CD4-positive, alpha-beta T cell treated with Interleukin-15 for 4 hours (primary cell): ENCODE data around the gene SFT2D2.

Experiments used
- DNase-seq: peaks from one replicate; pipeline ENCODE4 v3.0.0-alpha.2; 2020; ENCODE audit warnings: low spot score

Gene SFT2D2

DNA sequence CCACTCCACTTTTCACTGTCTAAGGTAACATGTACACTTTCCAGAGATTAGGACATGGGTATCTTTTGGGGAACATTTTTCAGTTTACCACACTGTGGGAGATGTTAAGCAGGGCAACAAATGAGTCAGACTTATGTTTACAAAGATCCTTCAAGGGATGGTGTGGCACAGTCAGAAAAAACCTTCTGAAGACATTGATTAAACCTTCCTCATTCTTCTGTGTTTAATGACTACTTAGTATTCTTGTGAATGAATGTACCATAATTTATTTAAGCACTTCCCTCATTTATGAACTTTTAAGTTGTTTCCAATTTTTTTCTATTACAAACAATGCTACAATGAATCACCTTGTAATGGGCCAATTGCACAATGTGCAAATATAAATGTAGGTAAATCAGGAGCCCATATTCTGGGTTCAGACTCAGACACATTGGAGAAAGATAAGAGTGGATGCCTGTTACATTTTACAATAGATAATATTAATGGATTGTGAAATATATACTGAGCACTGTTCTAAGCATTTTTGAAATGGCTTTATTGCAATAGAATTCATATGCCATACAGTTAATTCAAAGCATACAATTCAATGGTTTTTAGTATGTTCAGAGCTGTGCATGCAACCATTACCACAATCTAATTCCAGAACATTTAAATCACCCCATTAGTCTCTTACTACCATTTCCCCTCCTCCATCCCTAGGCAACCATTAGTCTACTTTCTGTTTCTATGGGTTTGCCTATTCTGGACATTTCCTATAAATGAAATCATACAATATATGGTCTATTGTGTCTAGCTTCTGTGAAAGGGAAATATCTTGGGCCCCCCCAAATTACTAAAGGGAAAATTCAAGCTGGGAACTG, 1.9 kb upstream of the SFT2D2 start:
- no peak for DNase-seq

DNA sequence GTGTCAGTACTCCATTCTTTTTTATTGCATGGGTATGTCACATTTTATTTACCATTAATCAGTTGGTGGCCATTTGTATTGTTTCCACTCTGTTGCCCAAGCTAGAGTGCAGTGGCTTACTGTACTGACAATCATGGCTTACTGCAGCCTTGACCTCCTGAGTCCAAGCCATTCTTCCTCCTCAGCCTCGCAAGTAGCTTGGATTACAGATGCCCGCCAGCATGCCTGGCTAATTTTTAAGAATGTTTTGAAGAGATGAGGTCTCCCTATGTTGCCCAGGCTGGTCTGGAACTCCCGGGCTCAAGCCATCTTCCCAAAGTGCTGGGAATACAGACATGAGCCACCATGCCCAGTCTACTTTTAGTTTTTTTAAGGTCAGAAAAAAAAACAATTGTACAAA, 813 bp upstream of the SFT2D2 start:
- no peak for DNase-seq

DNA sequence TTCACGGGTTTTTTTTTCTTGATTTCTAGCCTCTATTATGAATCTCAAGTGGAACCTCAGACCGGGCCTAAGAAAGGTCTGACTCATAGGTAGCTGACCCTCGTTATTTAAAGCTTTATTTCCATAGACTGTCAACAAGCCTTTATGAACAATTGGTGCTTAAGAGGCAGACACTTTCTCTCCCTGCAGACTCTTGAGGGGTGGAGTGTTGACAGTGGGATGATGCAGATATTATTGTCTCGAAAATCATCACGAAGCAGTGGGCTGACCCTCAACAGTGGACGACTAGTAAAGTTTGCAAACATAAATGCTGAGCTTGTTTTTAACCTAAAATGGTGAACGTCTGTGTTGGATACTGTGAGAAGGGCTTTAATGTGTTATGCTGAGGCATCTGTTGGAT, 1.8 kb downstream of the SFT2D2 start:
- DNase-seq, result no peak

DNA sequence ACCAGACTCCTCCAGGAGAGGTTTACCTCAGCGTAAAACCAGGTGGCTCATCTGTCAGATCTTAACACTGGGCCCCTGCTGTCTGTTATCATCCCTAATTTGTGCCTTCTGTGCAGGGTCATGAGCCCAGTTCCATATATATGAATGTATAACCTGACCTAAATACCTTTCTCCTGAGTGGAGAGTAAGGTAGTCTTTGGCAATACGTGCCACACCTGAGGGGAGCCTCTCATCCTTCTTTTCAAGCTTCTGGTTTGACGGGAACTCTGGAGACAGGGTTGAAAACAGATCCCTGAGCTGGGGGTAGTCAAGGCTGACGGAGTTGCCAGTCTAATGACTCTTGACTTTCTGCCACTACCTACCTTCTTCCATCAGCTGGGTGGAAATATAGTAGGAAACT, 4.1 kb downstream of the SFT2D2 start:
- no peak for DNase-seq

DNA sequence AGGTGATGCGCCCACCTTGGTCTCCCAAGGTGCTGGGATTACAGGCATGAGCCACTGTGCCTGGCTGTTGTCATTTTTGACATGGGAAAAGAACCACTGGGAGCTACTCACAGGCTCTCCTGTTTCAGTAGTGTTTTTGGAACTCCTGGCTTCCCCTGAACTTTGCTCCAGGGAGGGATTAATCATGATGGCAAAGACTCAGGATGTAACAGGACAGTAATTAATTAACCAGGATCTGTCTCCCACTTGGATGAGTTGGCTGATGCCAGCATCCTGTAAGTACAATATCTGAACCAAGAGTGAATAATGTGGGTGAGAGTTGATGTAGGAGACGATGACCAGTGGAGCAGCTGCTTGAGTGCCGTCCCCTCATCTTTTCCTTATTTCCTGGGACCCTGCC, 4.9 kb downstream of the SFT2D2 start:
- no peak for DNase-seq

DNA sequence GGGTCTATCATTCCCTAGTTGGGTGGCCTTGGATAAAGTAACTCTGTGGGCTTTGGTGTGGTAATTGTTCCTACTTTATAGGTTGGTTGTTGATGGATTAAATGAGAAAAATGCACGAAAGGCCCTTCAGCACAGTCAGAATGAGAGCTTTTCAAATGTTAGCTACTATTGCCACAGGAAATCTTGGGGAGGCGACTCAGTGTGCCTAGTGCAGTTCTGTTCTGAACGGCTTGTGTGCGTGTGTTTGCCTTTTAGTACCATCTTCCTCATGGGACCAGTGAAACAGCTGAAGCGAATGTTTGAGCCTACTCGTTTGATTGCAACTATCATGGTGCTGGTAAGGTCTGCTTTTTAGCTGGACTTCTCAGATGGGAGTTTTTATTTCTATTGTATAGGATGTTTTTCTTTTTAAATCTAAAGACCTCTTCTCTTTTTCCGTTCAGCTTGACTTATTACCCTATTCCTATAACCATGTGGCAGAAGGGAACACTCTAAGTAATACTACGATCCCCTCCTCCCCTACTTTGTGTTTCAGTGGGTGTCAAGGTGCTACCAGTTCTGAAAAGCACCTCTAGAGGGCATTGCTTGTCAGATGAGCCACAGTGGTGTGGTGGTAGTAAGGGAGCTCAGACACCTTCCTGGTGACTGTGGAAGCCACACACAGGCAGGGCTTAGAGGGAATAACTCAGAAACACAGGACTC, 9.2 kb downstream of the SFT2D2 start:
- peak; percentile 54 for DNase-seq

DNA sequence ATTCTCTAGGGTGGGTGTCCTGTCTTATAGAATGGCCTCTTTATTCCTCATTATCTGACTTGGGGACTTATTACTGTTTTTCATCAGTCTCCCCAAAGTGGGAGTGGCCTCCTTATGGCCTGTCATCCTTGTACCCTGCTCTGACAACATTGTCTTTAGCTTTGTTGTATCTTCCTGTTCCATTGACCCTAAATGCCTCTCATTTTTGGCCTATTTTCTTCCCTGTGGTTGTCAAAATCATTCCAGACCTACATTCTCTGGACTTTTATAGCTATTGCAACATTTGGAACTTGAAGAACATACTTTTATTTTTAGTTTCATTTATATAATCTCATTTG, 9.7 kb downstream of the SFT2D2 start:
- no peak for DNase-seq

DNA sequence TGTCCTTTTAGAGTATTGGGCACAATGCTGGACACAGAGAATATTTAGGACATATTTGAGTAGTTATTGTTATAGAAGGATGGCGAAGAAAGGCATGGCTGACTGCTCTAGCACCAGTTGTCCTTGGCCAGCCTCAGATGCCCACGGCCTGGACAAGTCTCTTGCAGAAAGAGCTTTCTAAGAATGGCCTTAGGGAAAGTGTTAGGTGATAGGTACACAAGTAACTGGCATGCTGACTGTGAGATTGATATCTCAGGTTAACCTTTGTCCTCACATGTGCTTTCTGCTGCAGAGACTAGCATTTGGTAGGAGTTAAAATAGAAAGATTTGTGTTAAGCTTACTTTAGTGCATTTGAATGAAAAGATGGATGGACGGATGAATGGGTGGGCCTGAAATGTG, 10.1 kb downstream of the SFT2D2 start:
- DNase-seq, result no peak

DNA sequence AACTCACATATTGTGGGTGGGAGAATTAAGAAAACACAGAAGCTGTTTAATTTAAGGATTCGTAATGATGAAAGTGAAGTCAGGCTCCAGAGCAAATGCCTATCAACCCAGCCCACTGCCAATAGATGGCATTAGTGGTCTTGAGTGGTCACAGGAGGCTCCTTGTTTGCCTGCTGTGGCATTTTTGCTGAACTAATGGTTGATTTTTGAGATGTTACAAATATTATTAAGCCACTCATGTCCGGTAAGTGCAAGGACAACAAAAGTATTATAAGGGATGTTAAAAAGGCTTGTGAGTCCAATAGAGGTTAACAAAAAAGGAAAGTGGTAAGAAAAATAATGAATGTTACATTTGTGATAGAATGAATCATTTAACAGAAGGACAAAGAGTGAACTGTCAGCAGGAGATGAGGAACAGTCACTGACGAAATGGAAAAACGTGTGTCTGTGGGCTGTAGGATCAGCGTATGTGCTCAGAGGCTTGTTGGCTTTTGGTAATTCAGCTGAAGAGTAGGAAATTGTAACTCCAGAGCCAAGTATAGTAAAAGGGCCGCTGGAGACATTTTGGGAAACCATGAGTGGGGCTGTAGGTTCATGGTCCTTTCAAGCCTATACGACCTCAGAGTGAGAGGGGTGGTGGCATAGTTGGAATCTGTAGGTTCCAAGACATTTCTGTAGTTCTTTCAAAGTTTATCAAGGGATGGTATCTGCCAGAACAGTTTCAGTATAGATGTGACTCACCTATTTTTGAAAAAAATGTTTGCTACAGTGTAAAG, 11.2 kb downstream of the SFT2D2 start:
- DNase-seq, result no peak

DNA sequence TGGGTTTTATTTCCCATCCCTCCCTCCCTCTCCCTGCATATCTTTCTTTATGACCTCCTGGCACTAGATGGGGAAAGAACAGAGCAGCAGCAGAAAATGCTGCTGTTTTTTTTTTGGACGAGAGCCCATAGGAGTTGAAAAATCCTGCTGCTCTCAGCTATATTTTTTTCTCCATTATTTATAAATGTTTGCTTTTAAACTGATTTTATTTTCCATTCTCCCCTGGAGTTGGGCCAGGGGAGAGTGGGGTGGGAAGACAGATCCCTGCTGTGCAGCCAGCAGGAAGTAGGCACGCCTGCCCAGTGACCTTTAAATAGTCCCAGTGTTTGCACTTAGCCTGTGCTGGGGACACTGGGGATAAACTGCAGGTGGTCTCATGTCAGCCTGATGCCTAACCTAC, 17.4 kb downstream of the SFT2D2 start:
- DNase-seq, result no peak

DNA sequence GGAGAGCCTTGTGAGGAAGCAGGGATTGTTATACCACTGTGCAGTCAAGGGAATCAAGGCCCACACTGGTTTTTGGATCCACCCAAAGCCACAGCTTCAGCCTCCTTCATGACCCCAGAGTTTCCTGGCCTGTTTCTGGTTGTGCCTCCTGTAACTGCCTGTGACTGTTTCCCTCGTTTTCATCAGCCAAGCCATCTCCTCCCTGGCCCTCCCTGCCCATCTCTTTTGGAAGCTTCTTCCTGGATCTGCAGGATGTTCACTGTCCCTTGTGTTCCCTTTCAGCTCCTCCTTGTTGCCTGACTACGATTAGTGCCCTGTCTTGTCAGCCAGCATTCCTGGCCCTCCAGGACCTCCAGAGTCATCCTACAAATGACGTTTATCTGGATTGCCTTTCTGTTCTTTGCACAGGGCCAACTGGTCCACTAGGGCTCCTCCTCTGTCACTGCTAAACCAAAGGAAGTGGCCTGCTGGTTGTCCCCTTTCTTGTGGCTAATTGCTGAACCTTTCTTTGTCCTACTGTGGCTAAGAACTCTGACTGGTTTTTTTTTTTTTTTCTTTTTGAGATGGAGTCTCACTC, 17.9 kb downstream of the SFT2D2 start:
- no peak for DNase-seq

DNA sequence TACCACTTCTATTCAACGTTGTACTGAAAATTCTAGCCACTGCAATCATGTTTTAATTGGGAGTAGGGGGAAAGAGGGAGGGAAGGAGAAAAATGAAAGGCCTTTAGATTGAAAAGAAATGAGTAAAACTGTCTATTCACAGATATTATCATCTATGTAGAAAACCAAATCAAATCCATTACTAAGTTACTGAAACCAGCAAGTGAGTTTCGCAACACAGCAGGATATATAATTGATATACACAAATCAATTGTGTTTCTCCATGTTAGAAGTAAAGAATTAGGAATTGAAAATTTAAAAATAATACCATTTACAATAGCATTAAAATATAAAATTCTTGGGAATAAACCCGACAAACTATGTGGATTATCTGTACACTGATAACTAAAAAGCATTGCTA, 19.2 kb downstream of the SFT2D2 start:
- DNase-seq, result no peak

DNA sequence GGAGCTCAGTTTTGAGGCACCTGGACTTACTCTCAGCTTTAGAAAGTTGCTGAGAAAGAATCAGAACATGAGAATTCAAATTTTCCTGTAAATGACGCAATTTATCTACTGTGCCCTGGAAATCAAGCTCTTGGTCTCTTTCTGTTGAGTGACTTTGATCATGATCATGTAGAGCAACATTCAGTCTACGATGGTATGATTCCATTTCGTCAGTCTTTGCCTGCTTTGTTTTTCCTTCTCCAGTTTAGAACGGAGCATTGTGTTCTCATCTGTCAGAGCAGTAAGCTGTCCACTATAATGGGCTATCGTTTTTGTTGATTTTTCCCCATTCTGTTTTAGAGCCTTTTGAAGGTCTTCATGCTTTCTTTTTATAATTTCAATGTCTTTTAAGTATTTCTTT, 20.7 kb downstream of the SFT2D2 start:
- no peak for DNase-seq

DNA sequence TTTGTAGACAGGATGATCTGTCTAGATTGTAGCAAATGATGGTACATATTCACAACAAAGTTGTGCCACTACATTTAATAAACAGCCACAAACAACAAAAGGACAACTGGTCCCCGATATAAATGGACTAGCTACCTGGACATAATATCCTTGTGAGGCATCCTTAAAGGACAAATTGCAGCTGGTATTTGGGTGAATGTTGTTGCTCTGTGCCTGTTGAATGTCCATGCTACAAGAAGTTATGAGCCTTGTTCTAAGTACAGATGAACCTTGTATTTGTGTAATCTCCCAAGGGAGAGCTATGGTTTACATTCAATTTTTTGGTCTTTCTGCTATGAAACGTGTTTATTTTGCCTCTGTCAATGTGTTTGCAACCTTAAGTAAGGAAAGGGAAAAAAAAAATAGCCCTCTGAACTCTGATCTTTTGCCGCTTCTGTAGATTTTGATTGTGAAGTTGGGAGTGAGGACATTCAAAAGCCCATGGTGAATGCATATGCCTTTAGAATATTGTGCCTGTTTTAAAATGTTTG, 26.5 kb downstream of the SFT2D2 start:
- DNase-seq, result no peak

DNA sequence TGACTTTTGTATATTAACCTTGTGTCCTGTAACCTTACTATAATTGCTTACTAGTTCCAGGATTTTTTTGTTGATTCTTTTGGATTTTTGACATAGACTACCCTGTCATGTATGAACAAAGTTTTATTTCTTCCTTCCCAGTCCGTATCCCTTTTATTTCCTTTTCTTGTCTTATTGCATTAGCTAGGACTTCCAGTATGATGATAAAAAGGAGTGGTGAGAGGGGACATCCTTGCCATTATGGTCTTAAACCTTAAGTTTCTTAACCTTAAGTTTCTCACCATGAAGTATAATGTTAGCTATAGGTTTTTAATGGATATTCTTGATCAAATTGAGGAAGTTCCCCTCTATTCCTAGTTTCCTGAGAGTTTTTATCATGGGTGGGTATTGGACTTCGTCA, 30.4 kb downstream of the SFT2D2 start:
- no peak for DNase-seq

DNA sequence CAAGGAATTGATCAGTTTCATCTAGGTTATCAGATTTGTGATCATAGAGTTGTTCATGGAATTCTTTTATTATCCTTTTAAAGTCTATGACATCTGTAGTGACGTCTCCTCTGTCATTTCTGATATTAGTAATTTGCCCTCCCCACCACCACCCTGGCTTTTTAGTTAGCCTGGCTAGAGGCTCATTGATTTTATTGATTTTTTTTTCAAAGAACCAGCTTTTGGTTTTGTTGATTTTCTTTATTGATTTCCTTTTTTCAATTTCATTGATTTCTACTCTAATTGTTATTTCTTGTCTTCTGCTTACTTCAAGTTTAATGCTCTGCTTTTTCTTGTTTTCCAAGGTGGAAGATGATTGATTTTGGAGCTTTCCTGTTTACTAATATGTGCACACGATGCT, 31.6 kb downstream of the SFT2D2 start:
- no peak for DNase-seq

DNA sequence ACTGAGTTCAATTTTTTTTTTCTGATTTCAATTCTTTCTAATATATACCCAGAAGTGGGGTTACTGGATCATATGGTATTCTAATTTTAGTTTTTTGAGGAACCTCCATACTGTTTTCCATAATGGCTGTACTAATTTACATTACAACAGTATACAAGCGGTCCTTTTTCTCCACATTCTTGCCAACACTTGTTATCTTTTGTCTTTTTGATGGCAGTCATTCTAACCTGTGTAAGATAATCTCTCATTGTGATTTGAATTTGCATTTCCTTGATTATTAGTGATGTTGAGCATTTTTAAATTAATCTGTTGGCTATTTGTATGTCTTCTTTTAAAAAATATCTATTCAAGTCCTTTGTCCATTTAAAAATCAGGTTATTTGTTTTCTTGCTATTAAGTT, 33.8 kb downstream of the SFT2D2 start:
- no peak for DNase-seq

DNA sequence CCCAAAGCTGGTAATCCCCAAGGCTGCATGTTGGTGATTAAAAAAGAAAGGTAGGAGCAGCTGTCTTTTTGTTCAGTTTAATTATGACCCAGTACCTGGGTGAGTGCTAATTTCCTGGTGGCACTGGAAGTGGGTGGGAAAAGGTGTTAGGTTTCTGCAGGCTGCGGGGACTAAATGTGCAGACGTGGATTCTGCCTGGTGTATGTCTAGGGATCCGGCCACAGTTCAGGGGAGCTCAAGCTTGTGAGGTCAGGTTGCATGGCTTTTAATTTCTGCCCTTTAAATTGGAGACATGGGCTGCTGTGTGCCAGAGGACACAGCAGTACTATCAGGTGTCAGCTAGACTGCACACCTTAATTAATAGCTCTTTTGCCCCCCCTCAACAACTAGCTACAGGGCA, 34.6 kb downstream of the SFT2D2 start:
- no peak for DNase-seq

DNA sequence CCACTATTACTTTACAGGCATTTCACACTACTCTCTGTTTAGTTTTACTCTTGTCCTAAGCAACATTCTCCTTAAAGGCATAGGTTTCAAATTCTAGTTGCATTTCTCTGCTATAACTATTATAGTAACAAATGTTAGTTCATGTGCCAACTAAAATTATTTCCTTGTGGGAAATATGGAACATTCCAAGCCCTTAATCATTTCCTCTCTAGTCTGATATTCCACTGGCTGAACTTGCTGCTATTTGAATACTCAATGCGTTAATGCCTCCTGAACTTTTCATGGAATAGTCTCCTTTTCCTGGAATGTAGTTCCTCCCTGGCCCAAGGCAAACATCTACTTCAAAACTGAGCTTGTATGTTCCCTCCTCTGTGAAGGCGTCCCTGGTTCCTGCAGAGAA, 35.6 kb downstream of the SFT2D2 start:
- no peak for DNase-seq

DNA sequence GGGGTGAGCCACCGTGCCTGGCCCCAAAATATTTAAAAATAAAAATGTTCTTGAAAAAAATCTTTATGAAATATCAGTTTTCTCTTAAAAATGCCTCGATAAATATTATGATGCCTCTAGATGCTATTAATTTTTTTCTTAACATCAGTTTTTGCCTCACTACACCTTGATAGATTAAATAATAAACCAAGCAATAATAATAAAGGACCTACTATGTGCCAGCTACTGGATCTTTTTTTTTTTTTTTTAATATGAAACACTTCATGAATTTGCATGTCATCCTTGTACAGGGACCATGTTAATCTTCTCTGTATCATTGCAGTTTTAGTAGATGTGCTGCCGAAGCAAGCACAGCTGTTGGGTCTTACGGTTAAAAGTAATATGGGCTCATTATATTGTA, 37.3 kb downstream of the SFT2D2 start:
- no peak for DNase-seq

DNA sequence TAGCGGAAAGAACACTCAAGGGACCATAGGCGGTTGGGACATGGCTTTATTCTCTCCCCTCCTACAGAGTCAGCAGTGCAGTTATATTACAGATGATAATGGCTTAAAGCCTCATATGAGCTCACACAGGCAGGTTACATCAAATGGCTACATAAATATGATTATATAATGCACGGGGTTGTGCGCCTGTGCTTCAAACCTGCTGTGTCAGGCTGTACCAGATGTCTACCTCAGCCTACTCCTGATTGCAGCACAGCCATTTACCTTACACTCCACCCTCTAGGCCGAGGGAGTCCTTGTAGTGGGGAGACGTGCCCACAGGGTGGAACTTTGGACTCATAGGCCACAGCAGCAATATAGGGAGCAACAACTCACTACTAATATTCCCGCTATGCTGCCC, 38.5 kb downstream of the SFT2D2 start:
- DNase-seq, result no peak

DNA sequence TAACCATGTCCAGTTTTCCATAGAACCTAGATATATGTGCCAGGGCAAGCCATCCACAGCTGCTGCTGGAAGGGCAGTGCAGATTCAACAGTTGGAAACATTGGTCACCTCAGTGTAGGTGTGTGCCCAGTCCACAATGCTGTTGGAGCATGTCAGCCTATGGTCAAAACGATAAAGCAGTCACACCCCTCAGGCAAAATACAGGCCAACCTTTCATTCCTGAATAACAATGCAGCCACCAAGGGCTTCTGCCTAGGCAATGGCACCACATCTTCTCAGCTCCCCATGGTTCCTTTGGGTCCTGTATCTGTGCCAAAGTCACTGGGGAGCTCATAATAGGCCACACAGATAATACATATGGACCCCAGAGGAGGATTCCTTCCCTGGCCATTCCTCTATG, 39.8 kb downstream of the SFT2D2 start:
- DNase-seq, result no peak
